SK-N-SH treated with all-trans-retinoic acid at 6 μM for 48 hours (cell line): ENCODE data around the gene ZACN.

Experiments
- ARNTL ChIP-seq: fragments of 450-650 bp; formaldehyde crosslinking; IDR thresholded peaks from 2 replicates; pipeline ENCODE4 v1.5.0; 2020; ENCODE audit warnings: low read depth, mild to moderate bottlenecking, moderate library complexity, borderline replicate concordance
- ESRRG ChIP-seq: fragments of 250-450 bp; sonication (Bioruptor Pico); IDR thresholded peaks from 2 replicates; pipeline ENCODE4 v1.6.1; 2021; ENCODE audit warnings: mild to moderate bottlenecking
- ISL1 ChIP-seq: fragments of 250-450 bp; sonication (Bioruptor Pico); IDR thresholded peaks from 2 replicates; pipeline ENCODE4 v2.1.2; 2022; ENCODE audit warnings: mild to moderate bottlenecking, moderate library complexity
- OSR1 ChIP-seq: fragments of 250-450 bp; sonication (Bioruptor Pico); IDR thresholded peaks from 2 replicates; pipeline ENCODE4 v1.8.0; 2022; ENCODE audit warnings: moderate library complexity, mild to moderate bottlenecking, inconsistent platforms
- POU6F1 ChIP-seq: fragments of 250-450 bp; sonication (Bioruptor Pico); IDR thresholded peaks from 2 replicates; pipeline ENCODE4 v1.8.0; 2021; ENCODE audit warnings: low read depth, mild to moderate bottlenecking, moderate library complexity, borderline replicate concordance
- RARB ChIP-seq: fragments of 250-450 bp; sonication (Bioruptor Pico); IDR thresholded peaks from 2 replicates; pipeline ENCODE4 v1.8.0; 2021; ENCODE audit warnings: mild to moderate bottlenecking, moderate library complexity
- SNAI2 ChIP-seq: fragments of 250-450 bp; sonication (Bioruptor Pico); IDR thresholded peaks from 2 replicates; pipeline ENCODE4 v1.5.0; 2020; ENCODE audit warnings: mild to moderate bottlenecking, moderate library complexity
- TOX ChIP-seq: fragments of 250-450 bp; sonication (Bioruptor Pico); IDR thresholded peaks from 2 replicates; pipeline ENCODE4 v1.8.0; 2021; ENCODE audit warnings: mild to moderate bottlenecking, moderate library complexity, borderline replicate concordance
- ZC3H10 ChIP-seq: fragments of 250-450 bp; sonication (Bioruptor Pico); IDR thresholded peaks from 2 replicates; pipeline ENCODE4 v1.5.1; 2021; ENCODE audit warnings: mild to moderate bottlenecking, moderate library complexity
- ZFP3 ChIP-seq: fragments of 250-450 bp; sonication (Bioruptor Pico); IDR thresholded peaks from 2 replicates; pipeline ENCODE4 v1.5.0; 2020; ENCODE audit warnings: mild to moderate bottlenecking, moderate library complexity
- ZFP30 ChIP-seq: fragments of 450-650 bp; formaldehyde crosslinking; IDR thresholded peaks from 2 replicates; pipeline ENCODE4 v1.5.0; 2022; ENCODE audit warnings: mild to moderate bottlenecking, moderate library complexity
- TF ChIP-seq, protein P1 (sequence below): fragments of 250-450 bp; sonication (Bioruptor Pico); IDR thresholded peaks from 2 replicates; pipeline ENCODE4 v1.5.1; 2020; ENCODE audit warnings: low read depth, mild to moderate bottlenecking, moderate library complexity
- TF ChIP-seq, protein P2 (sequence below): fragments of 250-450 bp; sonication (Bioruptor Pico); IDR thresholded peaks from 2 replicates; pipeline ENCODE4 v1.8.0; 2020; ENCODE audit warnings: mild to moderate bottlenecking, moderate library complexity, borderline replicate concordance

DNA sequence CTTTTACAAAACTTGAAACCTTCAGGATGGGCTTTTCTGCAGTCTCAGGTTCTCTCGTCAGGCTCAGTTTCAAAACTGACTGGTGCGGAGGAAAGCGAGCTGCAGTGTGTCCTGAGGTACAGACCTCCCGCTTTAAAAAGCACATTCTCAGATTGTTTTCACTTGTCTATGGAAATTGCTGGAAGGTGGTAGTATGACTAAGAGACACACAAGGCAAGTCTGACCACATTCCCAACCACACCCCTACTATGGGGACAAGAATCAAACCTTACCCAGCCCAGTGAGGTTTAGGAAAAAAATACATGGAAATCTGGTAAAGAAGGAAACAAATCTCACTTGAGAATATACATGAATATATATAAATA is 24.9 kb upstream of the ZACN start:
- TF ChIP-seq ISL1 (CRISPR knock-in tag) (no peak), ESRRG (CRISPR knock-in tag) (no peak), SNAI2 (CRISPR knock-in tag) (no peak), ZFP30 (CRISPR knock-in tag) (no peak), ZFP3 (no peak), ZC3H10 (no peak), RARB (CRISPR knock-in tag) (no peak), POU6F1 (CRISPR knock-in tag) (no peak), TOX (CRISPR knock-in tag) (no peak), OSR1 (CRISPR knock-in tag) (no peak), ARNTL (no peak)
- TF ChIP-seq, protein P1, sequence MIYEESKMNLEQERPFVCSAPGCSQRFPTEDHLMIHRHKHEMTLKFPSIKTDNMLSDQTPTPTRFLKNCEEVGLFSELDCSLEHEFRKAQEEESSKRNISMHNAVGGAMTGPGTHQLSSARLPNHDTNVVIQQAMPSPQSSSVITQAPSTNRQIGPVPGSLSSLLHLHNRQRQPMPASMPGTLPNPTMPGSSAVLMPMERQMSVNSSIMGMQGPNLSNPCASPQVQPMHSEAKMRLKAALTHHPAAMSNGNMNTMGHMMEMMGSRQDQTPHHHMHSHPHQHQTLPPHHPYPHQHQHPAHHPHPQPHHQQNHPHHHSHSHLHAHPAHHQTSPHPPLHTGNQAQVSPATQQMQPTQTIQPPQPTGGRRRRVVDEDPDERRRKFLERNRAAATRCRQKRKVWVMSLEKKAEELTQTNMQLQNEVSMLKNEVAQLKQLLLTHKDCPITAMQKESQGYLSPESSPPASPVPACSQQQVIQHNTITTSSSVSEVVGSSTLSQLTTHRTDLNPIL = no peak
- TF ChIP-seq, protein P2, sequence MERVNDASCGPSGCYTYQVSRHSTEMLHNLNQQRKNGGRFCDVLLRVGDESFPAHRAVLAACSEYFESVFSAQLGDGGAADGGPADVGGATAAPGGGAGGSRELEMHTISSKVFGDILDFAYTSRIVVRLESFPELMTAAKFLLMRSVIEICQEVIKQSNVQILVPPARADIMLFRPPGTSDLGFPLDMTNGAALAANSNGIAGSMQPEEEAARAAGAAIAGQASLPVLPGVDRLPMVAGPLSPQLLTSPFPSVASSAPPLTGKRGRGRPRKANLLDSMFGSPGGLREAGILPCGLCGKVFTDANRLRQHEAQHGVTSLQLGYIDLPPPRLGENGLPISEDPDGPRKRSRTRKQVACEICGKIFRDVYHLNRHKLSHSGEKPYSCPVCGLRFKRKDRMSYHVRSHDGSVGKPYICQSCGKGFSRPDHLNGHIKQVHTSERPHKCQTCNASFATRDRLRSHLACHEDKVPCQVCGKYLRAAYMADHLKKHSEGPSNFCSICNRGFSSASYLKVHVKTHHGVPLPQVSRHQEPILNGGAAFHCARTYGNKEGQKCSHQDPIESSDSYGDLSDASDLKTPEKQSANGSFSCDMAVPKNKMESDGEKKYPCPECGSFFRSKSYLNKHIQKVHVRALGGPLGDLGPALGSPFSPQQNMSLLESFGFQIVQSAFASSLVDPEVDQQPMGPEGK (CRISPR knock-in tag) = no peak
